IPS-NIHi11 (cell line): ENCODE results near the gene TMEM254.
"Not testable (repeated sequence)": the region's sequence is repeated elsewhere in the genome, so short reads cannot be mapped to it uniquely, and the experiment has no call there.

Source experiments
- DNase-seq: peaks from one replicate; pipeline ENCODE4 v3.0.0; 2012; ENCODE audit warnings: mixed read lengths, low spot score

TMEM254 gene

GRCh38 chr10:80133687-80134086 is 55.2 kb downstream of the TMEM254 start:
- not testable (repeated sequence) for DNase-seq

DNA sequence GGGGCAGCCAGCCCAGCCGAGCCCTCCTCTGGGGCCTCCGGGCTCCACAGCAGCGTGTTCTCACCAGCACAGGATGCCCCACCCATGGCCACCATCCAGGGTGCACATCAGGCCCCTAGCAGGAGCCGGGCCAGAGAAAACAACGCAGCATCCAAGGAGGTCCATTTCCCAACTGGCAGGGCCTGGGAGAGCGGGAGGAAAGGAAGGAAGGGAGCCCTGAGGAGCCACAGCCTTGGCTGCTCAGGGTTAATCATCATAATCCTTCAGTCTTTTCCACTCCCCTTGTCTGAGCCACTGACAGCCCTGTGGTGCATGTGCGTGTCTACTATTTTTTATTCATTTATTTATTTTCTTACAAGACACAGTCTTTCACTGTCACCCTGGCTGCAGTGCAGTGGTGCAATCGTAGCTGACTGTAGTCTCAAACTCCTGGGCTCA is 57.7 kb downstream of the TMEM254 start:
- DNase-seq = no peak

DNA sequence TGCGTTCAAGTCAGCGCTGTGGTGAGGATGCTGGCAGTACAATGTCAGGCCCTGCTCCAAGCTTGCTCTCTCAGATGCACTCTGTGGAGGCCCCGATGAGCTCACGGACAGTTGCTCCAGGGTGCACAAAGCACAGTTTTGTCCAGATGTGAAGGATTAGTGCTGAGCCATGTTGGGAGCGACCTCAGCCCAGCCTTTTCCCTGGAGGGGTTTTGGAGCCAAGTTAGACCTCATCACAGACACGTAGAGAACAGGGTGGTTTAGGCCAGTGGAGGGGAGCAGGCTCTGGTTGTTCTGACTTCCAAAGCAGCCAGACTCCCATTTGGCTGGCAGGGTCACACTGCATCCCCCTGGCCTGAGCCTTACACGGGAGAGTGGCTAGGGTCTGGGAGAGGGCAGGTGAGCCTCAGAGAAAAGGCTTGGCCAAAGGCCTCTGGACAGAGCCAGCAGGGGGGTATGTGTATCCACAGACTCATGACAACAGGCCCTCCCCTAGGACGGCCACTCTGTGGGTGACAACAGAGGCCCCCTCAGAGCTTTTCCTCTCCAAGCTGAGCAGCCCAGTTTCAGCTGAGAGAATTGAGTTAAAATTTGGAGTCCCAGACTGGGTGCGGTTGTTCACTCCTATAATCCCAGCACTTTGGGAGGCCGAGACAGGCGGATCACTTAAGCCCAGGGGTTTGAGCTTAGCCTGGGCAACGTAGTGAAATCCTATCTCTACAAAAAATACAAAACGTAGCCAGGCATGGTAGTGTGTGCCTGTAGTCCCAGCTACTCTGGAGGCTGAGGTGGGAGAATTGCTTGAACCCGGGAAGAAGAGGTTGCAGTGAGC is 58.8 kb downstream of the TMEM254 start:
- no peak for DNase-seq

DNA sequence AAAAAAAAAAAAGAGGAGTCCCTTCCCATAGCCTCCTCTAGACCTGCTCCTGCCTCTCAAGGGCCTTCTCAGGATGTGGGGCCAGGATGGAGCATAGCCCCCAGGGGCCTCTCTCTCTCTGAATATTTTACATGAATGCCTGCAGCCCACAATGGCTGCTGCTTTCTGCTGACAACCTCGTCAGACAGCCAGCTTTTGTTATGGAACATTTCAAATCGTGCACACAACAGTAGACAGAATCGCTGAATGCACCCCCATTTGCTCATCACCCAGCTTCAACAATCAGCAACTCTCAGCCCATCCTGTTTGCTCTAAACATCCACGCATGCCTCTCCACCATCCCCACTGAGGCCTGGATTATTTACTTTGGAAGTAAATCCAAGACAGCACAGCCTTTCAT is 59.5 kb downstream of the TMEM254 start:
- no peak for DNase-seq

- no peak for DNase-seq
Observed at GRCh38 chr10:80139265-80139664, 60.8 kb downstream of the TMEM254 start.

- no peak for DNase-seq
Observed at GRCh38 chr10:80140251-80140650, 61.8 kb downstream of the TMEM254 start.

DNA sequence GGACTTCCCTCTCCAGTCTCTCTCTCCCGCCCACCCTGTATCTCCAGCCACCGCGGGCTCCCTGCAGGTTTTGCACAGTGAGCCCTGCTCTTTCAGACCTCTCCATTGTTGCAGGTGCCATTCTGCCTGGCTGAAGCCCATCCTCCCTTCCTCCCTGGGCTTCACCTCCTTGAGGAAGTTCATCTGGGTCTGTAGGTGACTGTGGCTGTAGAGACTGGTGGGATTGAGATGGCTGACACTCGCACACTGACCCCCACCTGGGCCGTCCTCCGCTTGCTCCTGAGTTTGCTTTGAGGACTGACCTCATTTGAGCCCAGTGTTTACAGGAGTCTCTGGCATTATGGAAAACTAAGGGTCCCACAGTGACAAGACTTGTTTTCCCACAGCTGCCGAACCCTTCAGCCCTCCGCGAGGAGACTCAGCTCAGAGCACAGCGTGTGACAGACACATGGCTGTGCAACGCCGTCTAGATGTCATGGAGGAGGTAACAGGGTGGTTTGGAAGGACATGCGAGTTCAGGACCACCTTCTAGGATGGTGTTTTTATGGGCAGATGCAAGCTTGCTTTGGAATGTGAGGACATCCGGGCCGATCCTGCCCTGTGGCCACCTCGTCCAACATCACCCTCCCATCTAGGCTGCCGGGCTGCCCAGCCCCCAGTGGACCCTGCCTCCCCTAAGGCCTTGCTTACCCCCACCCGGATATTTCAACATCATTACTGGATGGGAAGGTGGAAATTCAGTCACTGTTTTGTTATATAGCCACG is 63.4 kb downstream of the TMEM254 start:
- DNase-seq = no peak
